PFSK-1 (cell line): Measurements from ENCODE around the gene AKAP13.

ENCODE experiments used
- POLR2AphosphoS5 ChIP-seq: IDR thresholded peaks from 2 replicates; pipeline ENCODE4 v1.6.1; 2012; ENCODE audit warnings: low read depth, mild to moderate bottlenecking, control low read depth, low read length, moderate library complexity
- SIN3A ChIP-seq: IDR thresholded peaks from 2 replicates; pipeline ENCODE4 v1.6.1; 2012; ENCODE audit warnings: mild to moderate bottlenecking, low read length, moderate library complexity, borderline replicate concordance; ENCODE audit not compliant: insufficient read depth
- TAF1 ChIP-seq: IDR thresholded peaks from 2 replicates; pipeline ENCODE4 v1.6.1; 2012; ENCODE audit warnings: low read length, control low read depth, borderline replicate concordance; ENCODE audit not compliant: insufficient read depth

DNA sequence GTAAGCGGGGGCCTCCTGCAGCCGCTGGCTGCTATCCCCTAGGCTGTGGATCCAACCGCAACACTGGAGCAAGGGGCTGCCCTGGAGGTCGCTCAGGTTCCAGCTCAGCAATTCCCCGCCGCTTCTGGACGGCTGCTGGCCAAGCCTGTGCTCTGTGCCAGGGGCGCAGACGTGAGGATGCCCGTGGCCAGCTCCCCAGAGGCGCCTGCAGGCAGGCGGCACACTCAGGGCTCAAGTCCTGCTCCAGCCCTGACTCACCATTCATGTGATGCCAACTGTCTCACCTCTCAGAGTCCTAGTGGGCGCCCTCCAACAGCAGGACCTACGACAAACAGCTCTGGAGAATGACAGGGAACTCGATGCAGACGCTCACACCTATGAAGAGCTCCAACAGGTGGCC is 382.8 kb downstream of the AKAP13 start:
- TF ChIP-seq TAF1 (no peak), SIN3A (no peak), POLR2AphosphoS5 (no peak)
